Breast epithelium (tissue), 4 donors: ENCODE measurements around the gene PAQR8. TPM values are rescaled to one million over a fixed set of nuclear protein-coding genes. Genes with fewer than 3 reads are reported as not detected.

Experiments
- DNase-seq, 2 donors: peaks; one replicate each; pipeline ENCODE4 v3.0.0-alpha.2; 2019; ENCODE audit warnings: low spot score in 2 of 2
- H3K27ac ChIP-seq, 2 donors: fragments of 200-600 bp; sonication (generic) in 1 of 2; one replicate each; pipeline ENCODE4 v1.5.1; 2016 to 2019; ENCODE audit warnings: mild to moderate bottlenecking in 1 of 2
- H3K27me3 ChIP-seq, 2 donors: fragments of 200-600 bp; sonication (generic) in 1 of 2; one replicate each; pipeline versions ENCODE4 v1.5.1 to v1.6.0; 2017 to 2019; ENCODE audit warnings: control low read depth in 1 of 2, mild to moderate bottlenecking in 1 of 2
- H3K36me3 ChIP-seq: fragments of 200-600 bp; one replicate; pipeline ENCODE4 v1.5.1; 2019
- H3K4me1 ChIP-seq, 2 donors: fragments of 200-600 bp; sonication (generic); one replicate each; pipeline ENCODE4 v1.5.1; 2016 to 2019; ENCODE audit warnings: control low read depth in 1 of 2
- H3K4me3 ChIP-seq, 3 donors: fragments of 200-600 bp; sonication (generic); 1 replicate in 2 of 3; 2 replicates in 1 of 3; pipeline ENCODE4 v1.5.1; 2016 to 2019; ENCODE audit warnings: mild to moderate bottlenecking in 3 of 3, moderate library complexity in 2 of 3
- H3K9me3 ChIP-seq, 2 donors: fragments of 200-600 bp; sonication (generic) in 1 of 2; one replicate each; pipeline ENCODE4 v1.5.1; 2016 to 2019; ENCODE audit warnings: control low read depth in 1 of 2
- CTCF ChIP-seq, 3 donors: fragments of 450-650 bp; IDR thresholded peaks; one replicate each; pipeline ENCODE4 v1.5.1; 2016 to 2017; ENCODE audit warnings: antibody characterized with exemption in 3 of 3, mild to moderate bottlenecking in 3 of 3, moderate library complexity in 3 of 3
- POLR2A ChIP-seq: fragments of 450-650 bp; IDR thresholded peaks from one replicate; pipeline ENCODE4 v1.6.1; 2016; ENCODE audit warnings: antibody characterized with exemption, mild to moderate bottlenecking, moderate library complexity
- POLR2AphosphoS5 ChIP-seq, 3 donors: sonication (generic); formaldehyde crosslinking; IDR thresholded peaks; one replicate each; pipeline ENCODE4 v1.6.1; 2017; ENCODE audit warnings: antibody characterized with exemption in 3 of 3
- intact Hi-C: fragments of 100-400 bp; cut with DNase I; formaldehyde crosslinking; loops from one replicate; pipeline ENCODE4 v1.15.1; 2023; ENCODE audit warnings: low total_unique reads
- total RNA-seq, 3 donors: library from RNA; depleted of rRNA; stranded (reverse); fragments of >200 nt; gene quantifications; one replicate each; pipeline ENCODE4 v1.1.0, GENCODE V29; 2016

The PAQR8 gene
- total RNA-seq, 3 donors from 2014 or later = 4.0 to 4.6 (median 4.3) TPM

- H3K27ac ChIP-seq = no peak overlapping the region
- no peaks in the 10 kb centered on the region for H3K27me3 ChIP-seq
- no peaks in the 10 kb centered on the region for H3K36me3 ChIP-seq
- DNase-seq = no peak
- H3K4me3 ChIP-seq = no peak overlapping the region
- H3K9me3 ChIP-seq = no peaks in the 10 kb centered on the region
- intact Hi-C loops = no loop called here
- no peaks in the 10 kb centered on the region for H3K4me1 ChIP-seq
- TF ChIP-seq POLR2A (no peak), CTCF (IDR thresholded peaks at IDR 0.05) (peak; percentile 51 to 73 (median 72))
Measured at GRCh38 chr6:52399511-52400312, 37.8 kb downstream of the PAQR8 start.

GRCh38 chr6:52400313-52401041 is 38.5 kb downstream of the PAQR8 start:
- no peak for TF ChIP-seq CTCF (IDR thresholded peaks at IDR 0.05)
- TF ChIP-seq POLR2A = no peak
- no peak for TF ChIP-seq POLR2AphosphoS5 (IDR thresholded peaks at IDR 0.05)
- H3K4me1 ChIP-seq = no peaks in the 10 kb centered on the region
- no peaks in the 10 kb centered on the region for H3K9me3 ChIP-seq
- DNase-seq = no peak
- intact Hi-C loops = no loop called here
- no peaks in the 10 kb centered on the region for H3K27me3 ChIP-seq
- H3K36me3 ChIP-seq = no peaks in the 10 kb centered on the region
- no peak overlapping the region for H3K4me3 ChIP-seq
- no peak overlapping the region for H3K27ac ChIP-seq

GRCh38 chr6:52403086-52403485 is 41.1 kb downstream of the PAQR8 start:
- DNase-seq = no peak
- H3K4me1 ChIP-seq = no peaks in the 10 kb centered on the region
- no peaks in the 10 kb centered on the region for H3K36me3 ChIP-seq
- no peak overlapping the region for H3K27ac ChIP-seq
- no peaks in the 10 kb centered on the region for H3K27me3 ChIP-seq
- TF ChIP-seq CTCF (IDR thresholded peaks at IDR 0.05) = no peak
- no peak for TF ChIP-seq POLR2AphosphoS5 (IDR thresholded peaks at IDR 0.05)
- no peak for TF ChIP-seq POLR2A
- H3K9me3 ChIP-seq = no peaks in the 10 kb centered on the region
- intact Hi-C loops = no loop called here
- no peak overlapping the region for H3K4me3 ChIP-seq

- no peaks in the 10 kb centered on the region for H3K9me3 ChIP-seq
- peak; percentile 50 to 74 for DNase-seq
- TF ChIP-seq POLR2A (no peak), CTCF (IDR thresholded peaks at IDR 0.05) (no peak), POLR2AphosphoS5 (IDR thresholded peaks at IDR 0.05) (no peak)
- no peaks in the 10 kb centered on the region for H3K4me1 ChIP-seq
- H3K36me3 ChIP-seq = no peaks in the 10 kb centered on the region
- H3K27ac ChIP-seq = no peak overlapping the region
- no peaks in the 10 kb centered on the region for H3K27me3 ChIP-seq
- intact Hi-C loops = no loop called here
- H3K4me3 ChIP-seq = no peak overlapping the region
Measured at GRCh38 chr6:52403627-52404026, 41.7 kb downstream of the PAQR8 start.

GRCh38 chr6:52405243-52405642 is 43.3 kb downstream of the PAQR8 start:
- intact Hi-C loops = no loop called here
- no peaks in the 10 kb centered on the region for H3K27me3 ChIP-seq
- TF ChIP-seq CTCF (IDR thresholded peaks at IDR 0.05) (no peak), POLR2A (no peak), POLR2AphosphoS5 (IDR thresholded peaks at IDR 0.05) (no peak)

More at GRCh38 chr6:52405243-52405642, 43.3 kb downstream of the PAQR8 start:
- H3K9me3 ChIP-seq = no peaks in the 10 kb centered on the region
- H3K4me1 ChIP-seq = no peaks in the 10 kb centered on the region
- no peak overlapping the region for H3K4me3 ChIP-seq
- H3K36me3 ChIP-seq = no peaks in the 10 kb centered on the region
- H3K27ac ChIP-seq = no peak overlapping the region
- DNase-seq = no peak
